HL-60 (cell line): ENCODE data around the gene CYP27B1.
"Not testable (repeated sequence)": the region's sequence is repeated elsewhere in the genome, so short reads cannot be mapped to it uniquely, and the experiment has no call there.

Experiments
- DNase-seq, 2 experiments: peaks; one replicate each; pipeline ENCODE4 v3.0.0-alpha.2; 2010 to 2020; ENCODE audit warnings: low read depth in 1 of 2, low spot score in 1 of 2
- H3K27ac ChIP-seq: fragments of 250-450 bp; sonication (Bioruptor Pico); replicated peaks from 2 replicates; pipeline ENCODE4 v1.5.1; 2020; ENCODE audit warnings: mild to moderate bottlenecking, moderate library complexity
- H3K27me3 ChIP-seq: fragments of 250-450 bp; sonication (Bioruptor Pico); 2 replicates; pipeline ENCODE4 v1.5.1; 2021; ENCODE audit warnings: mild to moderate bottlenecking, moderate library complexity; ENCODE audit not compliant: insufficient read depth, poor library complexity, severe bottlenecking
- H3K4me3 ChIP-seq: replicated peaks from 2 replicates; pipeline ENCODE4 v1.5.1; 2011; ENCODE audit warnings: mild to moderate bottlenecking, control low read depth, low read length; ENCODE audit not compliant: insufficient read depth
- CTCF ChIP-seq: IDR thresholded peaks from one replicate; pipeline ENCODE4 v1.5.1; 2011; ENCODE audit warnings: low read length, control low read depth, inconsistent platforms; ENCODE audit not compliant: insufficient read depth
- GABPA ChIP-seq: IDR thresholded peaks from 2 replicates; pipeline ENCODE4 v1.6.1; 2012; ENCODE audit warnings: low read depth
- POLR2AphosphoS5 ChIP-seq: IDR thresholded peaks from 2 replicates; pipeline ENCODE4 v1.6.1; 2012; ENCODE audit warnings: low read depth
- REST ChIP-seq: IDR thresholded peaks from 2 replicates; pipeline ENCODE4 v1.6.1; 2012; ENCODE audit warnings: low read depth; ENCODE audit not compliant: insufficient replicate concordance
- SPI1 ChIP-seq: IDR thresholded peaks from 2 replicates; pipeline ENCODE4 v1.6.1; 2012; ENCODE audit warnings: low read depth, mild to moderate bottlenecking, borderline replicate concordance

Gene CYP27B1

DNA sequence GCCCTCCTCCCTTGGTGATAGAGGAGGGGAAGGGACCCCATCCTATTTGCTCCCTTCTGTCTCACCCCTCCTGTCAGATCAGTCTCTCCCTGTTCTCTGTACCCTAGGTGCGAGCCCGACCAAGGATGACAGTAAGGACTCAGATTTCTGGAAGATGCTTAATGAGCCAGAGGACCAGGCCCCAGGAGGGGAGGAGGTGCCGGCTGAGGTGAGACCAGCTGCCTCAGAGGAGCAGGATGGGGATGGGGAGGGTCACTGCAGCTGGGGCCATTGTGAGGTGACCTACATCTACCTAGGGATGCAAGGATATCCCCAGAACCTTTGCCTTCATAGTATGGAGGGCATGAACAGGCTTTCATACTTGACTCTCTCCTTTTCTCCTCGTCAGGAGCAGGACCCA lies 50.6 kb downstream of the CYP27B1 start:
- DNase-seq = no peak
- no peaks in the 10 kb centered on the region for H3K27me3 ChIP-seq
- no peak overlapping the region for H3K27ac ChIP-seq
- TF ChIP-seq CTCF = no peak
- no peak for TF ChIP-seq POLR2AphosphoS5
- no peak for TF ChIP-seq GABPA
- TF ChIP-seq SPI1 = no peak
- no peak for TF ChIP-seq REST
- H3K4me3 ChIP-seq = no peak overlapping the region

DNA sequence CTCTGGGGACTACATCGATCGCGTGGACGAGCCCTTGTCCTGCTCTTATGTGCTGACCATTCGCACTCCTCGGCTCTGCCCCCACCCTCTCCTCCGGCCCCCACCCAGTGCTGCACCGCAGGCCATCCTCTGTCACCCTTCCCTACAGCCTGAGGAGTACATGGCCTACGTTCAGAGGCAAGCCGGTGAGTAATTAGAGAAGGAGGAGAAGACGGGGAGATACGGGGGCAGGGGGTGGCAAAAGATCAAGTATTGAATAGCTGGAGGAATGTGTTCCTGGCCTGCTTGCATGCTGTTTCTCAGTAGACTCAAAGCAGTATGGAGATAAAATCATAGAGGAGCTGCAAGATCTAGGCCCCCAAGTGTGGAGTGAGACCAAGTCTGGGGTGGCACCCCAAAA lies 51.1 kb downstream of the CYP27B1 start:
- no peak overlapping the region for H3K27ac ChIP-seq
- TF ChIP-seq POLR2AphosphoS5 (no peak), GABPA (no peak), CTCF (no peak)
- no peak for DNase-seq
- no peak overlapping the region for H3K4me3 ChIP-seq
- no peaks in the 10 kb centered on the region for H3K27me3 ChIP-seq

GRCh38 chr12:57715036-57715748 lies 51.7 kb downstream of the CYP27B1 start:
- DNase-seq, H3K4me3 ChIP-seq, H3K27ac ChIP-seq, H3K27me3 ChIP-seq: not testable (repeated sequence)

DNA sequence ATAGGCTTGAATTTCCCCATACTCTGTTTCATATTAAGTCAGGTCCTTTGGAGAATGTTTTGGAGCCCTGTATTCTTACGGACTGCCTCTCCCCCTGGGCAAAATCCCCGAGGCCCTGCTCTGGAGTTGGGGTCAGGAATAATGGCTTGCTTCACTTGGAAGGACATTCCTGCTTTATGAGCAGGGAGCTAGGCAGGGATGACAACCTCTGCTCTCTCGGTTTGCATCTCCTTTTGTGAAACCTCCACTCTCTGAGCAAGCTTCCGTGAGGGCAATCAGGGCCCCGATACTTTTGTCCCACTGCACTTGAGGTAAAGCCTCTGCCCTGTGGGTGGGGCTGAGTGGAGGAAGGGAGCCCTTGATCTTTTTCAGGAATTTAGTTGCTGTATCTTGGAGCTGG lies 53.7 kb downstream of the CYP27B1 start:
- no peak for DNase-seq
- H3K27ac ChIP-seq = no peak overlapping the region
- no peaks in the 10 kb centered on the region for H3K27me3 ChIP-seq
- no peak for TF ChIP-seq POLR2AphosphoS5
- no peak for TF ChIP-seq GABPA
- no peak for TF ChIP-seq CTCF
- no peak for TF ChIP-seq SPI1
- TF ChIP-seq REST = no peak
- H3K4me3 ChIP-seq = no peak overlapping the region
